IPS-11a (cell line): ENCODE data around the gene LIMS2.

Experiments
- H3K4me3 ChIP-seq: one replicate; pipeline ENCODE4 v1.5.1; 2013; ENCODE audit warnings: low read depth, low read length, control low read depth

Gene LIMS2

DNA sequence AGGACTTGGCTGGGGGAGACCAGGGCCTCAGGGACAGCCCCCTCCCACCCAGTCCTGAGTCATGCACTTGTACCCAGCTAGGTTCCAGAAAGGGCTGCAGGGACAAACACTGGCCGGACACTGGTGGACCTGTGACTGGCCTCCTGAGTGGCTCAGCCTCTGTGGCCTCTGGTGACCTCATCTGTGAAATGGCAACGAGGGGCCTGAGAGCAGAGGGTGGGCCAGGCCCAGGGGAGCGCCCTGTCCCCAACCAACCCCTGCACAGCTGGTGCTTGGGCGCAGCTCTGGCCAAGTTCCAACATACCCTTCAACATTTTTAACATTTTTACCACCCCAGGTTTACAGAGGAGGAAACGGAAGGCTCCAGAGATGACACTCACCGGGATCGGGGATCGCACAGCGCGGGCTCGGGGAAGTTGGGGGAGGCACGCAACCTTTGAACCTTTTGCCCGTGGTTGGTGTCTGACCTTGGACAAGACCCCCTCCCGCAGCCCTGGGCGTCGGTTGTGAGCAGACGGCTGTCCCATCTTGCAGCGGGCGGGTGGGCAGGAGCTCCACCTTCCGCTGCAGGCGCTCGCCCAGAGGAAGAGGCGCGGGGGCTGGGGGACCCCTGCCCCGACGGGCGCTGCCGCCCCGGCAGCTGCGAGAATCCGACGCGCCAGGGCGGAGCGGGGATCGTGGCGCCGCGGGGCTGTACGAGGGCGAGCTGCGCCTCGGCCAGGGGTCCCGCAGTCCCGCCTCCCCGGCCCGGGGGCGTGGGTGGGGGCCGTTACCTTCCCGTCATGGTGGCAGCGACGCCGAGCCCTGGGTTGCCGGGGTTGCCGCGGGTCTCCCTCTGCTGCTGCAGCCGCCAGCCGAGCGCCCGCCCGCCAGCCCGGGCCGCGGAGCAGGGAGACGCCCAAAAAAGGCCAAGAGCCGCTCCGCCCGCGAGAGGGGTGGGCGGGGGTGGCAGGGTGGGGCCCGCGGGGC is 805 bp downstream of the LIMS2 start:
- H3K4me3 ChIP-seq: peak overlapping the region; percentile 47

DNA sequence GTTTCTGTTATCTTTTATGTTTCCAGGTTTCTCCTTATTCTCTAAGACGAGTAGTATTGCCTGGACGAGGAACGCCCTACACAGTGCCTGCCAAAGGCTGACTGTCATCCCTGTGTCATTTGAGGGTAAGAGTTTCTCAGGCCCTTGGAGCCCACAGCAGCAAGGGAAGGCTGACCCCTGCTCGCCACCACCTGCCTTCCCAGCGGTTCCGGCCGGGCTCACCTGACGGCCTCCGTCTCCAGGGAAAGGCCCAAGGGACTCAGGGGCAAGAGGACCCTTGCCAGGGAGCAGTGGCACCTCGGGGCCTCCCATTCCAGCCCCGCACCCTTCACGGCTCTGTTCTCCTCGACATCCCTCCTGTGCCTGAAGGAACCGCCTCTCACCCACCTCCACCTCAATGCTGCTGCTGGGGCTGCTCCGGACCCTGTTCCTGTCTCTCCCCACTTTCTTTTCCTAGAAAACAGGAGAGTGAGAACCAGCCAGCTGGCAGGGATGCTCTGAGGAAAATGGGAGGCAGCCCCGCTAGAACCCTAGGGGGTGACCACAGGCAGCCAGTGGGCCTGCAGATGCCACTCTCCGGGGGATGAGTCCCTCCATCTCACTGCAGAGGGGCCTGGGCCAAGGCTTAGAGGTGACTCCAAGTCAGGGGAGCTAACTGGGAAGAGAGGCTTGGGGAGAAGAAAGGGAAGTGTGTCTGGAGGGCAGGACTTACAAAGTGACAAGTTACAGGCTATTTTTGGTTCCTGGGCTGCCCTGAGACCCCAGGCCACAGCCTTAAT is 1.9 kb downstream of the LIMS2 start:
- no peak overlapping the region for H3K4me3 ChIP-seq

GRCh38 chr2:127672341-127673224 is 2.7 kb downstream of the LIMS2 start:
- H3K4me3 ChIP-seq: no peak overlapping the region

DNA sequence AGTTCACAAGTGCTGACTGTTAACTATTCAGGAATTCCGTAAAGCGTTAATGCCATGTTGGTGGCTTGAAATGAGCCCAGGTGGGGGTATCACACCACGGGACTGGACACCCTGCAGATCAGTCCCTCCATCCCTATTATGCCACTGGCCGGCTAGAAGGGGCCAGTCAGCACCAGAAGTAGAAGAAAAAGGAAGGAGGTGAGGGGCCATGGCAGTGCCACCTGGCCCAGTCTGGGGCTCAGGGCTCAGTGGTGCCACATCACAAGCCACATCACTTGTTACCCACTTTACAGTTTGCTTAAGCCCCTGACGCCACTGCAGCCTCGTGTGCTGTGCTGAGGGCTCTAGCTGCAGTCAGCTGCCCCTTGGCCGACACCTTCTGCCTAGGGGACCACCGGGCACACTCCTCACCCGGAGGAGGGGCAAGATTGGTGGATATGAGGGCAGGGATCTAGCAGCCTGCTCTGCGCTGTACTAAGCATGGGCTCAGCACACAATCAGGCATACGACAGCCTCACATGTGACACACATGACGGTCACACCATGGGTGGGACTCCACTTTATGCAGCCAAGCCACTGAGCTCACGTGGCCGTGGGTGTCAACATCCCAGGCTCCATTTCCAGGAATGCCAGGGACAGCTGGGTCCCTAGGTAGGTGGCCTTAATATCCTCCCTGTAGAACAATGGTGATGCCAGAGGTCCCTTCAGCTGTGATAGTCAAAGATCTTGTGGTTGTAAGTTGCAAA is 3.6 kb downstream of the LIMS2 start:
- H3K4me3 ChIP-seq: no peak overlapping the region

DNA sequence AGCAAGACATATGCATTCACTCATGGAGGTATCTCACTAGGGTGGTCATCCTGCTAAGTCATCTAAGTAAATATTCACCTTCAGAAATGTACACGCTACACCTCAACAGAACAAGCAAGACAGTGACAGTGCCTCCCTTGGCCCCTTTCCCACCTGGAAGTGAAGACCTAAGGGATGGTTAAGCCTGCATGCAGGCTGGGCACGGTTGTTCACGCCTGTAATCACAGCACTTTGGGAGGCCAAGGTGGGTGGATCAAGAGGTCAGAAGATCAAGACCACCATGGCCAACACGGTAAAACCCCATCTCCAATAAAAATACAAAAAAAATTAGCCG is 4.4 kb downstream of the LIMS2 start:
- H3K4me3 ChIP-seq: no peak overlapping the region

GRCh38 chr2:127670055-127670956 is 5.0 kb downstream of the LIMS2 start:
- H3K4me3 ChIP-seq: no peak overlapping the region

DNA sequence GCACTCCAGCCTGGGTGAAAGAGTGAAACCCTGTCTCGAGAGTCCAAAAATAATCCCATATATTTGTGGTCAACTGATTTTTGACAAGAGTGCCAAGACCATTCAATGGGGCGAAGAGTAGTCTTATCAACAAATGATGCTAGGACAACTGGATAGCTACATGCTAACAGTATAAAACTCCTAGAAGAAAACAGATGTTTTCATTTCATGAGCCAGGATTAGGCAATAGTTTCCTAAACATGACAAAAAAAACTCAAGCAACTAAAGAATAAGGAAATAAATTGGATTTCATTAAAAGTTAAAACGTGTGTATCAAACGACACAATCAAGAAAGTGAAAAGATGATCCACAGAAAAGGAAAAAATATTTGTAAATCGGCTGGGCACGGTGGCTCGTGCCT is 6.3 kb downstream of the LIMS2 start:
- H3K4me3 ChIP-seq: no peak overlapping the region

DNA sequence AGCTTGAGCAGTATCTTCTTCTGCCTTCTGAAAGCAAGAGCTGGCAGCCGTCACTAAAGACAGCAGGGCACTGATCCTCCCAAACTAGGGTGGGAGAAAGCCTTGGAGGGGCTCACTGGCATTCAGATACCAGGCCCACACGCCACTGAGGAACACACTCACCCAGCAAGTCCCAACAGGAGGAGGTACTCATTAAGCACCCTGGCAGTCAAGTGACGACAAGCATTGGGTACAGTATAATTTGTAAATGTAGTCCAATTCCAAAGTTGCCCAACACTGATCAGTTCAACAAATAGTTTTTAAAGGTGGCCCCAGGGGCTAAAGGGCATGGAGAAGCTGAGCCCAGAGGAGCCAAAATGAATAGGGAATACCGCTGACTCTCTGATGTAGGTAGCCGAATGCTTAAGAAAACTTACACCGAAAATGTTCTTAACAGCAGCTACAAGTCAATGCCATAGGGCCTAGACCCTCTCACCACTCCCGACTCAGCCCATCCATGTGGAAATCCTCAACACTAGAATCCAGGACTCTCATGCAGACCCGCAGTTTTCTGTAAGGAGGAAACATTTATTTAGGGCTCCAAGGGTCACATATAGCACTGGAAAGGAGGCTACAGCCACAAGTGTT is 9.9 kb downstream of the LIMS2 start:
- H3K4me3 ChIP-seq: no peak overlapping the region

DNA sequence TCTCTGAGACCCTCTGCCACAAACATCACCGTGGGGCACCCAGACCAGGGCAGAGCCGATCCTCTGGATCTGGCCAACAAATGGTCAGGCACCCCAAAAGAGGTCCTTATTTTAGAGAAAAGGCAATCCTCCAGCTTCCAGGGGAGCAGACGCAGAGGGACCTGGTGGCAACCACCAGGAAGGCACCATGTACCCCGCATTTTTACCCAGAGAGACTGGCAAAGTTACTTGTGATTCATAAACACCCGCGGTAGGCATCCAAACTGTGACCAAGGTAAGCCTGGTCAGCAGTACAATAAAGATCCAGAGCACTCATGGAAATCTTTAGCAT is 10.5 kb downstream of the LIMS2 start:
- H3K4me3 ChIP-seq: no peak overlapping the region

GRCh38 chr2:127664065-127664894 is 11.1 kb downstream of the LIMS2 start:
- peak overlapping the region; percentile 24 for H3K4me3 ChIP-seq

DNA sequence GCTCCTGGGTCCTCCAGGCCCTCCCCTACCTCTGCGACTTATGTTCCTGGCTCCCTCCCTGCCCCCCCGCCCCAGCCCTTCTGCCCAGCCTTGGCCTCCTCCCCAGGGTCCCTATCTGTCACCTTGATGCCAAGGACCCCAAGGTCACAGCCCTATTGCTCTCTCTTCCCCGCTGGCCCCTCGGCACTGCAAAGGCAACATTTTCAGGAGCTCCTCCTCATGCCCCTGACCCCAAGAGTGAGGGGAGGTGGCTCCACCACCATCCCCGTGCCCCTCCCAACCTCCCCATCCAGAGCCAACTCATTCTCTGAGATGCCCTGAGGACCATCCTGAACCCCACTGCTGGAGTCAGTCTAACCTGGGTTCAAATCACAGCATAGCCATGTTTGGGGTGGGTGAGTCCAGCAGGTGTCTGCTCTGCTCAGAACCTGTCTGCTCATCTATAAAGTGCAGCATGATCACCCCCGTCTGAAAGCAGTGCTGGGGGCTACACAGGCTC is 11.7 kb downstream of the LIMS2 start:
- H3K4me3 ChIP-seq: no peak overlapping the region

GRCh38 chr2:127662937-127663565 is 12.3 kb downstream of the LIMS2 start:
- H3K4me3 ChIP-seq: no peak overlapping the region

- no peak overlapping the region for H3K4me3 ChIP-seq
Observed at GRCh38 chr2:127661949-127662510, 13.3 kb downstream of the LIMS2 start.

- no peak overlapping the region for H3K4me3 ChIP-seq
Observed at GRCh38 chr2:127661072-127661649, 14.2 kb downstream of the LIMS2 start.

DNA sequence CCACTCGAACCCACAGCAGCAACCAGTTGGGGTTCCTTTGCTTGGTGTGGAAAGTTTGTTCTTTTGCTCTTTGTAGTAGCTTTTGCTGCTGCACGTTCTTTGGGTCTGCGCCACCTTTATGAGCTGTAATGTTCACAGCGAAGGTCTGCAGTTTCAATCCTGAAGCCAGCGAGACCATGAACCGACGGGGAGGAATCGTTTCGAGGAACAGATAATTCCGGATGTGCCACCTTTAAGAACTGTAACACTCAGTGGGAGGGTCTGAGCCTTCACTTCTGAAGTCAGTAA is 15.1 kb downstream of the LIMS2 start:
- H3K4me3 ChIP-seq: no peak overlapping the region

- H3K4me3 ChIP-seq: no peak overlapping the region
Observed at GRCh38 chr2:127659408-127660290, 15.7 kb downstream of the LIMS2 start.
